GM12873 (cell line): Measurements from ENCODE around the gene ALDH16A1.
A peak's percentile ranks its signal among the peaks of the same experiment; 100 is the strongest.

Experiments
- CTCF ChIP-seq: IDR thresholded peaks from 2 replicates; pipeline ENCODE4 v1.5.1; 2012; ENCODE audit warnings: low read depth, mild to moderate bottlenecking, moderate library complexity, low read length, control low read depth; ENCODE audit not compliant: insufficient read depth; ENCODE audit errors: missing control alignments

ALDH16A1 gene

GRCh38 chr19:49430678-49431329 lies 22.2 kb upstream of the ALDH16A1 start:
- peak; percentile 61 for TF ChIP-seq CTCF

- TF ChIP-seq CTCF = no peak
These were observed 21.7 kb upstream of the ALDH16A1 start for GRCh38 chr19:49431330-49431749.

- TF ChIP-seq CTCF = no peak
These were observed 20.6 kb upstream of the ALDH16A1 start for GRCh38 chr19:49432141-49433073.

- no peak for TF ChIP-seq CTCF
These were observed 19.7 kb upstream of the ALDH16A1 start for GRCh38 chr19:49433240-49433901.

GRCh38 chr19:49434907-49435583 lies 18.0 kb upstream of the ALDH16A1 start:
- no peak for TF ChIP-seq CTCF

GRCh38 chr19:49435670-49436069 lies 17.4 kb upstream of the ALDH16A1 start:
- TF ChIP-seq CTCF = no peak

GRCh38 chr19:49436381-49437017 lies 16.5 kb upstream of the ALDH16A1 start:
- TF ChIP-seq CTCF = no peak
